Smooth muscle cell (in vitro differentiated cells): ENCODE data around the gene EIF3J. TPM values are rescaled to one million over a fixed set of nuclear protein-coding genes. Genes with fewer than 3 reads are reported as not detected.

Experiments used
- DNase-seq: peaks from one replicate; lab custom pipeline; 2025; ENCODE audit not compliant: unreplicated experiment; lab: John Stamatoyannopoulos, UW
- H2AFZ ChIP-seq: fragments of 200-600 bp; sonication (generic); 2 replicates; pipeline ENCODE4 v1.6.0; 2016; ENCODE audit warnings: antibody characterized with exemption, low read depth, mild to moderate bottlenecking
- H3F3A ChIP-seq: fragments of 200-600 bp; sonication (generic); 2 replicates; pipeline ENCODE4 v1.6.0; 2017; ENCODE audit warnings: antibody characterized with exemption, low read depth
- H3K27ac ChIP-seq: fragments of 200-600 bp; sonication (generic); 2 replicates; pipeline ENCODE4 v1.5.1; 2016; ENCODE audit warnings: low read depth, mild to moderate bottlenecking
- H3K27me3 ChIP-seq: fragments of 200-600 bp; sonication (generic); 2 replicates; pipeline ENCODE4 v1.6.1; 2016; ENCODE audit warnings: low read depth, mild to moderate bottlenecking
- H3K36me3 ChIP-seq: fragments of 200-600 bp; sonication (generic); 2 replicates; pipeline ENCODE4 v1.5.1; 2016; ENCODE audit warnings: low read depth
- H3K4me1 ChIP-seq: fragments of 200-600 bp; sonication (generic); 2 replicates; pipeline ENCODE4 v1.5.1; 2016; ENCODE audit warnings: low read depth
- H3K4me2 ChIP-seq: fragments of 200-600 bp; sonication (generic); 2 replicates; pipeline ENCODE4 v1.6.0; 2016; ENCODE audit warnings: mild to moderate bottlenecking
- H3K4me3 ChIP-seq: fragments of 200-600 bp; sonication (generic); 2 replicates; pipeline ENCODE4 v1.5.1; 2016; ENCODE audit warnings: mild to moderate bottlenecking
- H3K79me2 ChIP-seq: fragments of 200-600 bp; sonication (generic); 2 replicates; pipeline ENCODE4 v1.6.0; 2016; ENCODE audit warnings: low read depth, mild to moderate bottlenecking
- H3K9ac ChIP-seq: fragments of 200-600 bp; sonication (generic); 2 replicates; pipeline ENCODE4 v1.6.0; 2016; ENCODE audit warnings: low read depth
- H3K9me3 ChIP-seq: fragments of 200-600 bp; sonication (generic); replicated peaks from 2 replicates; pipeline ENCODE4 v1.5.1; 2016; ENCODE audit warnings: low read depth
- H4K20me1 ChIP-seq: fragments of 200-600 bp; sonication (generic); 2 replicates; pipeline ENCODE4 v1.6.0; 2016; ENCODE audit warnings: low read depth
- CTCF ChIP-seq: fragments of 200-600 bp; sonication (generic); IDR thresholded peaks from 2 replicates; pipeline ENCODE4 v1.5.1; 2017; ENCODE audit warnings: borderline replicate concordance, mild to moderate bottlenecking, antibody characterized with exemption; ENCODE audit not compliant: insufficient read depth, poor library complexity, severe bottlenecking
- WGBS: methylation state at CpG from one replicate; pipeline ENCODE4 v1.1.7; 2016; ENCODE audit warnings: low lambda C conversion rate; 5-methylcytosine and 5-hydroxymethylcytosine counted together
- polyA plus RNA-seq: library from polyadenylated mRNA; unstranded; fragments of >200 nt; fragmentation: Nextera tagmentation; extraction: Ambion mirVana; gene quantifications from 2 replicates; pipeline ENCODE4 v1.2.1, GENCODE V29; 2016
- total RNA-seq: library from RNA; depleted of rRNA; stranded (reverse); fragments of >200 nt; gene quantifications from 2 replicates; pipeline ENCODE4 v1.2.3, GENCODE V29; 2014

Gene EIF3J
- total and polyA plus RNA-seq, 2 experiments from 2014 or later = 28.7 to 62.3 TPM

DNA sequence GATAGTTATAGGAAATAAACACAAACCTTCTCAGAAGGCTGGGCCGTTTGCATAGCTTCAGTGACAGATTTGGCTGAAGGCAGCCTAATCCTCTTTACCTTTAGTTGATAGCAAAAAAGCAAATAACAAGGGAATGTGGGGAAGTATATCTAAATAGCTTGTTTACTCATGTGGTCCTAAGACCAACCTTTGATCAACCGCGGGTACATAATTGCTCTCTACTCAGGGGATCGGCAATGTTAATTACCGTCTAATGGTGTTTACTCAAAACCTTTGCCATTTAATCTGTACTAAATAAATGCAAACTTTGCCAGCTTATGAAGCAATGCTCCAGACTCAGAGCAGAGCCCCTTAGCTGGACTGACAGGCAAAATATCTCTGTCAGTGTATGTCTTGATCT, 51.6 kb downstream of the EIF3J start:
- no peaks in the 10 kb centered on the region for H3K79me2 ChIP-seq
- H3F3A ChIP-seq = no peaks in the 10 kb centered on the region
- no peak for TF ChIP-seq CTCF

DNA sequence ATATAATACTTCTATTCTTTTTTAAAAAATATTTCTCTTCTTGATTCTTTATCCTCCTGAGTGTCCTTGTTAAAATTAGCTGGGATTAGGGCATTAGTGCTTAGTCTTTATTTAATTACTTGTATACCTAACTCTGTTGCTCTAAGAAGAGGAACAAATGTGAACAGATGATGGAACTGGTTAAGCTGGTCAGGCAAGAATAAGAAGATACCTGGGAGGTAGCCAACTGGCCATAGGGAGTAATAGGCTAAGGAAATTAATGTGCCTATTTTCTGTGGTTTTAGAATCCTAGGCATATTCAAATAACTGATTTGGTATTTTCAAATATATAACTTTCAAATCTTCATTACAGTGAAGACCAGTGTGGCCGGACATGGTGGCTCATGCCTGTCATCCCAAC, 54.4 kb downstream of the EIF3J start:
- H3K4me1 ChIP-seq = no peaks in the 10 kb centered on the region
- no peak overlapping the region for H2AFZ ChIP-seq
- DNase-seq = no peak
- no peak overlapping the region for H3K27ac ChIP-seq
- no peak overlapping the region for H3K4me3 ChIP-seq
- no peaks in the 10 kb centered on the region for H3K79me2 ChIP-seq
- H3K36me3 ChIP-seq = peaks cover 30% of the 10 kb centered on the region
- H3K9me3 ChIP-seq = no peaks in the 10 kb centered on the region
- H3K9ac ChIP-seq = no peak overlapping the region
- no peaks in the 10 kb centered on the region for H3K27me3 ChIP-seq
- H3K4me2 ChIP-seq = no peak overlapping the region
- 100% methylated on average over 1 of the region's 1 CpG for WGBS
- no peak for TF ChIP-seq CTCF
- H4K20me1 ChIP-seq = no peaks in the 10 kb centered on the region
- H3F3A ChIP-seq = no peaks in the 10 kb centered on the region

More for the DNA sequence above, 51.6 kb downstream of the EIF3J start:
- H3K9me3 ChIP-seq = no peaks in the 10 kb centered on the region
- no peak overlapping the region for H3K4me2 ChIP-seq
- H4K20me1 ChIP-seq = no peaks in the 10 kb centered on the region
- 92% methylated on average over 5 of the region's 5 CpGs for WGBS
- H3K4me3 ChIP-seq = no peak overlapping the region
- peaks cover 17% of the 10 kb centered on the region for H3K36me3 ChIP-seq
- no peaks in the 10 kb centered on the region for H3K27me3 ChIP-seq
- no peak overlapping the region for H2AFZ ChIP-seq
- no peak overlapping the region for H3K9ac ChIP-seq
- DNase-seq = no peak
- no peak overlapping the region for H3K27ac ChIP-seq
- no peaks in the 10 kb centered on the region for H3K4me1 ChIP-seq

GRCh38 chr15:44593042-44593736, 56.2 kb downstream of the EIF3J start:
- WGBS = 95% methylated on average over 7 of the region's 7 CpGs
- TF ChIP-seq CTCF = peak; percentile 52

GRCh38 chr15:44595246-44595645, 58.3 kb downstream of the EIF3J start:
- Histone ChIP-seq H3K4me1 (no peaks in the 10 kb centered on the region), H2AFZ (no peak overlapping the region), H3K36me3 (peaks cover 28% of the 10 kb centered on the region), H3K9ac (no peak overlapping the region), H3K27ac (no peak overlapping the region), H3K4me2 (no peak overlapping the region), H3F3A (no peaks in the 10 kb centered on the region), H4K20me1 (no peaks in the 10 kb centered on the region), H3K79me2 (no peaks in the 10 kb centered on the region), H3K4me3 (no peak overlapping the region), H3K9me3 (no peaks in the 10 kb centered on the region), H3K27me3 (no peaks in the 10 kb centered on the region)
- DNase-seq = no peak
- WGBS = 91% methylated on average over 1 of the region's 1 CpG
- no peak for TF ChIP-seq CTCF

More at GRCh38 chr15:44593042-44593736, 56.2 kb downstream of the EIF3J start:
- Histone ChIP-seq H3K4me2 (no peak overlapping the region), H3K9me3 (no peaks in the 10 kb centered on the region), H3K36me3 (peaks cover 33% of the 10 kb centered on the region), H3K9ac (no peak overlapping the region), H3K27ac (no peak overlapping the region), H3K4me3 (no peak overlapping the region), H3K79me2 (no peaks in the 10 kb centered on the region), H3F3A (no peaks in the 10 kb centered on the region), H4K20me1 (no peaks in the 10 kb centered on the region), H2AFZ (no peak overlapping the region), H3K27me3 (no peaks in the 10 kb centered on the region), H3K4me1 (no peaks in the 10 kb centered on the region)
- no peak for DNase-seq
